Cardiac fibroblast (primary cell): Measurements from ENCODE around the gene AAK1.

Experiments used
- DNase-seq, 2 donors: peaks; one replicate each; pipeline versions ENCODE4 v3.0.0 to v3.0.0-alpha.2; 2010; ENCODE audit warnings: low read depth in 2 of 2
- H3K4me3 ChIP-seq, 2 donors: replicated peaks in 1 of 2; 1 replicate in 1 of 2; 2 replicates in 1 of 2; pipeline ENCODE4 v1.5.1; 2011; ENCODE audit warnings: low read depth in 2 of 2, low read length in 2 of 2, mild to moderate bottlenecking in 2 of 2, moderate library complexity in 1 of 2
- CTCF ChIP-seq: IDR thresholded peaks from one replicate; pipeline ENCODE4 v1.5.1; 2011; ENCODE audit warnings: low read depth, mild to moderate bottlenecking, low read length, inconsistent platforms

The AAK1 gene

GRCh38 chr2:69509750-69510140 lies 133.8 kb downstream of the AAK1 start:
- no peak for TF ChIP-seq CTCF
- DNase-seq, result no peak
- H3K4me3 ChIP-seq, result no peak overlapping the region

GRCh38 chr2:69509011-69509749 lies 134.4 kb downstream of the AAK1 start:
- no peak for DNase-seq
- no peak overlapping the region for H3K4me3 ChIP-seq
- no peak for TF ChIP-seq CTCF

GRCh38 chr2:69505710-69506109 lies 137.8 kb downstream of the AAK1 start:
- H3K4me3 ChIP-seq, result no peak overlapping the region
- TF ChIP-seq CTCF, result no peak
- no peak for DNase-seq

- no peak overlapping the region for H3K4me3 ChIP-seq
- TF ChIP-seq CTCF, result no peak
- no peak for DNase-seq
Observed at GRCh38 chr2:69501301-69501700, 142.2 kb downstream of the AAK1 start.

- no peak for DNase-seq
- TF ChIP-seq CTCF, result no peak
- H3K4me3 ChIP-seq, result no peak overlapping the region
Observed at GRCh38 chr2:69499966-69500365, 143.6 kb downstream of the AAK1 start.

- no peak overlapping the region for H3K4me3 ChIP-seq
- no peak for TF ChIP-seq CTCF
- DNase-seq, result no peak
Observed at GRCh38 chr2:69499242-69499641, 144.3 kb downstream of the AAK1 start.

GRCh38 chr2:69495861-69496260 lies 147.7 kb downstream of the AAK1 start:
- no peak for TF ChIP-seq CTCF
- no peak for DNase-seq
- H3K4me3 ChIP-seq, result no peak overlapping the region
